HG02943 (cell line): ENCODE results near the gene EFNB2.

Experiments
- ATAC-seq: cut with Tn5 transposase; IDR thresholded peaks from one replicate; pipeline ENCODE4 v1.9.1; 2021; ENCODE audit warnings: mild to moderate bottlenecking, low read depth, moderate library complexity; ENCODE audit not compliant: unreplicated experiment

The EFNB2 gene

GRCh38 chr13:106551751-106552150 lies 16.3 kb upstream of the EFNB2 start:
- ATAC-seq: no peak

- no peak for ATAC-seq
Observed at GRCh38 chr13:106551350-106551749, 15.9 kb upstream of the EFNB2 start.

- ATAC-seq: no peak
Observed at GRCh38 chr13:106550570-106551135, 15.2 kb upstream of the EFNB2 start.

GRCh38 chr13:106548064-106548696 lies 12.7 kb upstream of the EFNB2 start:
- no peak for ATAC-seq

- ATAC-seq: no peak
Observed at GRCh38 chr13:106541826-106542225, 6.4 kb upstream of the EFNB2 start.

- no peak for ATAC-seq
Observed at GRCh38 chr13:106540613-106541012, 5.2 kb upstream of the EFNB2 start.

GRCh38 chr13:106537521-106537920 lies 2.1 kb upstream of the EFNB2 start:
- no peak for ATAC-seq

- ATAC-seq: peak; percentile 45
Observed at GRCh38 chr13:106536244-106537034, 977 bp upstream of the EFNB2 start.

GRCh38 chr13:106534639-106535551 lies 567 bp downstream of the EFNB2 start:
- ATAC-seq: peak; percentile 27

- no peak for ATAC-seq
Observed at GRCh38 chr13:106533943-106534638, 1.4 kb downstream of the EFNB2 start.

GRCh38 chr13:106533101-106533942 lies 2.1 kb downstream of the EFNB2 start:
- ATAC-seq: no peak

GRCh38 chr13:106532111-106532929 lies 3.1 kb downstream of the EFNB2 start:
- no peak for ATAC-seq

- ATAC-seq: no peak
Observed at GRCh38 chr13:106530980-106531481, 4.4 kb downstream of the EFNB2 start.

GRCh38 chr13:106530171-106530851 lies 5.2 kb downstream of the EFNB2 start:
- no peak for ATAC-seq

- no peak for ATAC-seq
Observed at GRCh38 chr13:106529415-106530170, 5.9 kb downstream of the EFNB2 start.

- ATAC-seq: no peak
Observed at GRCh38 chr13:106528718-106529414, 6.6 kb downstream of the EFNB2 start.
